ENCODE results near the gene ZAR1L.

ZAR1L gene

GRCh38 chr13:32300406-32300805 is 14.8 kb downstream of the ZAR1L start:
- H3K36me3 ChIP-seq (ENCODE audit: control insufficient read depth, insufficient read depth, low read length), result no peaks in the 10 kb centered on the region
- H3K9me3 ChIP-seq (ENCODE audit: control insufficient read depth, insufficient read depth, low read depth, low read length), result no peaks in the 10 kb centered on the region
- H3K4me3 ChIP-seq (ENCODE audit: low read depth, low read length), result no peak overlapping the region
- H3K27ac ChIP-seq (ENCODE audit: low read depth, low read length), result no peak overlapping the region
- H3K27me3 ChIP-seq (ENCODE audit: control insufficient read depth, insufficient read depth, low read length), result no peaks in the 10 kb centered on the region
- H3K9ac ChIP-seq (ENCODE audit: low read length), result no peak overlapping the region
- no peaks in the 10 kb centered on the region for H3K4me1 ChIP-seq (ENCODE audit: control insufficient read depth, insufficient read depth, low read length)

- Histone ChIP-seq H3K9ac (ENCODE audit: low read length) (no peak overlapping the region), H3K27me3 (ENCODE audit: control insufficient read depth, insufficient read depth, low read length) (no peaks in the 10 kb centered on the region), H3K27ac (ENCODE audit: low read depth, low read length) (no peak overlapping the region)
Measured at GRCh38 chr13:32299893-32300292, 15.3 kb downstream of the ZAR1L start.

GRCh38 chr13:32298695-32299094 is 16.5 kb downstream of the ZAR1L start:
- no peaks in the 10 kb centered on the region for H3K4me1 ChIP-seq (ENCODE audit: control insufficient read depth, insufficient read depth, low read length)
- no peaks in the 10 kb centered on the region for H3K36me3 ChIP-seq (ENCODE audit: control insufficient read depth, insufficient read depth, low read length)
- no peak overlapping the region for H3K9ac ChIP-seq (ENCODE audit: low read length)
- no peak overlapping the region for H3K27ac ChIP-seq (ENCODE audit: low read depth, low read length)
- H3K27me3 ChIP-seq (ENCODE audit: control insufficient read depth, insufficient read depth, low read length), result no peaks in the 10 kb centered on the region
- no peaks in the 10 kb centered on the region for H3K9me3 ChIP-seq (ENCODE audit: control insufficient read depth, insufficient read depth, low read depth, low read length)
- H3K4me3 ChIP-seq (ENCODE audit: low read depth, low read length), result no peak overlapping the region

More at GRCh38 chr13:32299893-32300292, 15.3 kb downstream of the ZAR1L start:
- H3K4me3 ChIP-seq (ENCODE audit: low read depth, low read length), result no peak overlapping the region
- H3K9me3 ChIP-seq (ENCODE audit: control insufficient read depth, insufficient read depth, low read depth, low read length), result no peaks in the 10 kb centered on the region
- H3K36me3 ChIP-seq (ENCODE audit: control insufficient read depth, insufficient read depth, low read length), result no peaks in the 10 kb centered on the region
- no peaks in the 10 kb centered on the region for H3K4me1 ChIP-seq (ENCODE audit: control insufficient read depth, insufficient read depth, low read length)

GRCh38 chr13:32297206-32297605 is 18.0 kb downstream of the ZAR1L start:
- Histone ChIP-seq H3K9ac (ENCODE audit: low read length) (no peak overlapping the region), H3K4me1 (ENCODE audit: control insufficient read depth, insufficient read depth, low read length) (no peaks in the 10 kb centered on the region), H3K36me3 (ENCODE audit: control insufficient read depth, insufficient read depth, low read length) (no peaks in the 10 kb centered on the region), H3K9me3 (ENCODE audit: control insufficient read depth, insufficient read depth, low read depth, low read length) (no peaks in the 10 kb centered on the region), H3K4me3 (ENCODE audit: low read depth, low read length) (no peak overlapping the region), H3K27ac (ENCODE audit: low read depth, low read length) (no peak overlapping the region), H3K27me3 (ENCODE audit: control insufficient read depth, insufficient read depth, low read length) (no peaks in the 10 kb centered on the region)

GRCh38 chr13:32285633-32285965 is 29.6 kb downstream of the ZAR1L start:
- Histone ChIP-seq H3K36me3 (ENCODE audit: control insufficient read depth, insufficient read depth, low read length) (no peaks in the 10 kb centered on the region), H3K4me3 (ENCODE audit: low read depth, low read length) (no peak overlapping the region), H3K9ac (ENCODE audit: low read length) (no peak overlapping the region), H3K9me3 (ENCODE audit: control insufficient read depth, insufficient read depth, low read depth, low read length) (no peaks in the 10 kb centered on the region), H3K27me3 (ENCODE audit: control insufficient read depth, insufficient read depth, low read length) (no peaks in the 10 kb centered on the region), H3K4me1 (ENCODE audit: control insufficient read depth, insufficient read depth, low read length) (no peaks in the 10 kb centered on the region), H3K27ac (ENCODE audit: low read depth, low read length) (no peak overlapping the region)

- H3K27me3 ChIP-seq (ENCODE audit: control insufficient read depth, insufficient read depth, low read length), result no peaks in the 10 kb centered on the region
- no peaks in the 10 kb centered on the region for H3K9me3 ChIP-seq (ENCODE audit: control insufficient read depth, insufficient read depth, low read depth, low read length)
- no peak overlapping the region for H3K4me3 ChIP-seq (ENCODE audit: low read depth, low read length)
- no peaks in the 10 kb centered on the region for H3K36me3 ChIP-seq (ENCODE audit: control insufficient read depth, insufficient read depth, low read length)
- H3K4me1 ChIP-seq (ENCODE audit: control insufficient read depth, insufficient read depth, low read length), result no peaks in the 10 kb centered on the region
- no peak overlapping the region; the same call in 1 of the 2 replicates for H3K27ac ChIP-seq (ENCODE audit: low read depth, low read length)
- no peak overlapping the region for H3K9ac ChIP-seq (ENCODE audit: low read length)
Measured at GRCh38 chr13:32284927-32285632, 30.1 kb downstream of the ZAR1L start.

GRCh38 chr13:32282096-32282711 is 33.0 kb downstream of the ZAR1L start:
- Histone ChIP-seq H3K27me3 (ENCODE audit: control insufficient read depth, insufficient read depth, low read length) (no peaks in the 10 kb centered on the region), H3K9me3 (ENCODE audit: control insufficient read depth, insufficient read depth, low read depth, low read length) (no peaks in the 10 kb centered on the region), H3K36me3 (ENCODE audit: control insufficient read depth, insufficient read depth, low read length) (no peaks in the 10 kb centered on the region), H3K4me1 (ENCODE audit: control insufficient read depth, insufficient read depth, low read length) (peaks cover 7% of the 10 kb centered on the region; the same call in 1 of the 2 replicates), H3K4me3 (ENCODE audit: low read depth, low read length) (no peak overlapping the region), H3K27ac (ENCODE audit: low read depth, low read length) (no peak overlapping the region), H3K9ac (ENCODE audit: low read length) (no peak overlapping the region)

GRCh38 chr13:32281096-32281495 is 34.1 kb downstream of the ZAR1L start:
- Histone ChIP-seq H3K36me3 (ENCODE audit: control insufficient read depth, insufficient read depth, low read length) (no peaks in the 10 kb centered on the region), H3K27me3 (ENCODE audit: control insufficient read depth, insufficient read depth, low read length) (no peaks in the 10 kb centered on the region), H3K27ac (ENCODE audit: low read depth, low read length) (no peak overlapping the region), H3K9me3 (ENCODE audit: control insufficient read depth, insufficient read depth, low read depth, low read length) (no peaks in the 10 kb centered on the region), H3K9ac (ENCODE audit: low read length) (no peak overlapping the region), H3K4me1 (ENCODE audit: control insufficient read depth, insufficient read depth, low read length) (peaks cover 7% of the 10 kb centered on the region; the same call in 1 of the 2 replicates), H3K4me3 (ENCODE audit: low read depth, low read length) (no peak overlapping the region)

- Histone ChIP-seq H3K36me3 (ENCODE audit: control insufficient read depth, insufficient read depth, low read length) (no peaks in the 10 kb centered on the region), H3K4me3 (ENCODE audit: low read depth, low read length) (no peak overlapping the region), H3K9ac (ENCODE audit: low read length) (no peak overlapping the region), H3K9me3 (ENCODE audit: control insufficient read depth, insufficient read depth, low read depth, low read length) (no peaks in the 10 kb centered on the region), H3K27ac (ENCODE audit: low read depth, low read length) (no peak overlapping the region), H3K4me1 (ENCODE audit: control insufficient read depth, insufficient read depth, low read length) (peaks cover 7% of the 10 kb centered on the region; the same call in 1 of the 2 replicates), H3K27me3 (ENCODE audit: control insufficient read depth, insufficient read depth, low read length) (no peaks in the 10 kb centered on the region)
Measured at GRCh38 chr13:32278426-32278825, 36.7 kb downstream of the ZAR1L start.

- no peaks in the 10 kb centered on the region for H3K27me3 ChIP-seq (ENCODE audit: control insufficient read depth, insufficient read depth, low read length)
- H3K4me3 ChIP-seq (ENCODE audit: low read depth, low read length), result no peak overlapping the region
- H3K9me3 ChIP-seq (ENCODE audit: control insufficient read depth, insufficient read depth, low read depth, low read length), result no peaks in the 10 kb centered on the region
- H3K4me1 ChIP-seq (ENCODE audit: control insufficient read depth, insufficient read depth, low read length), result peaks cover 7% of the 10 kb centered on the region; the same call in 1 of the 2 replicates
- no peak overlapping the region for H3K27ac ChIP-seq (ENCODE audit: low read depth, low read length)
- no peak overlapping the region for H3K9ac ChIP-seq (ENCODE audit: low read length)
- no peaks in the 10 kb centered on the region for H3K36me3 ChIP-seq (ENCODE audit: control insufficient read depth, insufficient read depth, low read length)
Measured at GRCh38 chr13:32277839-32278238, 37.3 kb downstream of the ZAR1L start.

GRCh38 chr13:32272021-32272683 is 43.0 kb downstream of the ZAR1L start:
- H3K27ac ChIP-seq (ENCODE audit: low read depth, low read length), result no peak overlapping the region
- H3K4me3 ChIP-seq (ENCODE audit: low read depth, low read length), result no peak overlapping the region
- no peaks in the 10 kb centered on the region for H3K4me1 ChIP-seq (ENCODE audit: control insufficient read depth, insufficient read depth, low read length)
- no peaks in the 10 kb centered on the region for H3K9me3 ChIP-seq (ENCODE audit: control insufficient read depth, insufficient read depth, low read depth, low read length)
- H3K9ac ChIP-seq (ENCODE audit: low read length), result no peak overlapping the region
- H3K27me3 ChIP-seq (ENCODE audit: control insufficient read depth, insufficient read depth, low read length), result no peaks in the 10 kb centered on the region
- H3K36me3 ChIP-seq (ENCODE audit: control insufficient read depth, insufficient read depth, low read length), result no peaks in the 10 kb centered on the region

Measured in HUES6 (cell line).